ENCODE measurements around the gene ARHGAP24. TPM values are rescaled to one million over a fixed set of nuclear protein-coding genes. Genes with fewer than 3 reads are reported as not detected.

ARHGAP24 gene
- total RNA-seq, 4 donors from 2014 or later, result 17.8 to 65.2 (median 27.2) TPM

GRCh38 chr4:85632981-85633380, 158.0 kb downstream of the ARHGAP24 start:
- TF ChIP-seq EP300 (IDR thresholded peaks at IDR 0.05) (no peak), POLR2AphosphoS5 (IDR thresholded peaks at IDR 0.05) (no peak), POLR2A (IDR thresholded peaks at IDR 0.05) (no peak), CTCF (IDR thresholded peaks at IDR 0.05) (no peak)
- Histone ChIP-seq H3K27ac (no peak overlapping the region), H3K4me3 (no peak overlapping the region), H3K9me3 (no peaks in the 10 kb centered on the region), H3K36me3 (no peaks in the 10 kb centered on the region), H3K27me3 (no peaks in the 10 kb centered on the region), H3K4me1 (no peaks in the 10 kb centered on the region)
- no peak for DNase-seq (ENCODE audit: low spot score in 2 of 2)

- Histone ChIP-seq H3K4me3 (no peak overlapping the region), H3K27ac (no peak overlapping the region), H3K9me3 (no peaks in the 10 kb centered on the region), H3K36me3 (no peaks in the 10 kb centered on the region), H3K4me1 (peaks cover 3% of the 10 kb centered on the region), H3K27me3 (no peaks in the 10 kb centered on the region)
- DNase-seq (ENCODE audit: low spot score in 2 of 2), result no peak
- TF ChIP-seq POLR2AphosphoS5 (IDR thresholded peaks at IDR 0.05) (no peak), EP300 (IDR thresholded peaks at IDR 0.05) (no peak), POLR2A (IDR thresholded peaks at IDR 0.05) (no peak), CTCF (IDR thresholded peaks at IDR 0.05) (no peak)
- WGBS, result 73% methylated on average over 2 of the region's 2 CpGs
Measured at GRCh38 chr4:85637778-85638177, 162.8 kb downstream of the ARHGAP24 start.

- WGBS, result 78% methylated on average over 4 of the region's 4 CpGs
- TF ChIP-seq POLR2AphosphoS5 (IDR thresholded peaks at IDR 0.05) (no peak), CTCF (IDR thresholded peaks at IDR 0.05) (no peak), EP300 (IDR thresholded peaks at IDR 0.05) (no peak), POLR2A (IDR thresholded peaks at IDR 0.05) (no peak)
- no peak for DNase-seq (ENCODE audit: low spot score in 2 of 2)
- Histone ChIP-seq H3K4me3 (no peak overlapping the region), H3K27me3 (no peaks in the 10 kb centered on the region), H3K9me3 (no peaks in the 10 kb centered on the region), H3K4me1 (peaks cover 3% of the 10 kb centered on the region), H3K36me3 (no peaks in the 10 kb centered on the region), H3K27ac (no peak overlapping the region)
Measured at GRCh38 chr4:85639946-85640345, 165.0 kb downstream of the ARHGAP24 start.

GRCh38 chr4:85642356-85643100, 167.6 kb downstream of the ARHGAP24 start:
- TF ChIP-seq EP300 (IDR thresholded peaks at IDR 0.05), result no peak
- no peak for TF ChIP-seq POLR2AphosphoS5 (IDR thresholded peaks at IDR 0.05)
- TF ChIP-seq POLR2A (IDR thresholded peaks at IDR 0.05), result no peak
- no peak for TF ChIP-seq CTCF (IDR thresholded peaks at IDR 0.05)
- H3K36me3 ChIP-seq, result no peaks in the 10 kb centered on the region
- H3K4me1 ChIP-seq, result peaks cover 3% of the 10 kb centered on the region
- WGBS, result 80% methylated on average over 7 of the region's 7 CpGs
- H3K4me3 ChIP-seq, result no peak overlapping the region
- no peak for DNase-seq (ENCODE audit: low spot score in 2 of 2)
- H3K27me3 ChIP-seq, result no peaks in the 10 kb centered on the region
- no peaks in the 10 kb centered on the region for H3K9me3 ChIP-seq
- H3K27ac ChIP-seq, result no peak overlapping the region

GRCh38 chr4:85644061-85644460, 169.1 kb downstream of the ARHGAP24 start:
- TF ChIP-seq EP300 (IDR thresholded peaks at IDR 0.05) (no peak), POLR2AphosphoS5 (IDR thresholded peaks at IDR 0.05) (no peak), POLR2A (IDR thresholded peaks at IDR 0.05) (no peak), CTCF (IDR thresholded peaks at IDR 0.05) (no peak)
- H3K9me3 ChIP-seq, result no peaks in the 10 kb centered on the region
- WGBS, result 50% methylated on average over 2 of the region's 2 CpGs
- H3K4me3 ChIP-seq, result no peak overlapping the region
- H3K4me1 ChIP-seq, result no peaks in the 10 kb centered on the region
- H3K27me3 ChIP-seq, result no peaks in the 10 kb centered on the region
- H3K27ac ChIP-seq, result no peak overlapping the region
- no peaks in the 10 kb centered on the region for H3K36me3 ChIP-seq
- no peak for DNase-seq (ENCODE audit: low spot score in 2 of 2)
